CD4-positive, alpha-beta T cell treated with Interleukin-6 at 100 ng/mL for 8 hours (primary cell): ENCODE data around the gene KIF1B.

Source experiments
- DNase-seq: peaks from one replicate; pipeline ENCODE4 v3.0.0-alpha.2; 2020; ENCODE audit warnings: mixed read lengths, low spot score

The KIF1B gene

GRCh38 chr1:10430216-10431069 lies 220.1 kb downstream of the KIF1B start, which contains the start of gene CENPS:
Gene CENPS, plus strand, starts transcription at chr1:10430433. Its CDS starts 85 bp downstream, at chr1:10430518.
- DNase-seq, result peak; percentile 90
